HS-5 (cell line): ENCODE data around the gene GNG2.

Experiments used
- DNase-seq: peaks from one replicate; pipeline ENCODE4 v3.0.0-alpha.2; 2012; ENCODE audit warnings: low read depth

The GNG2 gene

GRCh38 chr14:51942971-51943370, 82.6 kb downstream of the GNG2 start:
- no peak for DNase-seq

DNA sequence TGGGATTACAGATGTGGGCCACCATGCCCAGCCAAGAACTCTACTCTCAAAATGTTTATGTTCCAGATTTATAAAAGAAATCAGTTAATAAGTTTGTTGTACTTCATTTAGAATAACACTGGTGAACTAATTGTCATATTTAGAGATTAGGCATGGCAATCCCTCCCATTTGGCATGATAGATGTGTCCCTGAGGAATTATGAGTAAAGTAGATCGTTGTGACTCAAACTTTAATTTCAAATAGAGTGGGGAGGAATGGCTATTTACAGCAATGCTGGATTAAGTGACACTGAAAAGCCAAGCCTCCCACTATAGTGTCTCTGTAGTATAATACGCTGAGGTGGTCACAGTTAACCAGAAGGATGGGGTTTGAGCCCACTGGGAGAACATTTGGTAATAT, 89.6 kb downstream of the GNG2 start:
- no peak for DNase-seq

GRCh38 chr14:51951656-51952055, 91.2 kb downstream of the GNG2 start:
- no peak for DNase-seq

DNA sequence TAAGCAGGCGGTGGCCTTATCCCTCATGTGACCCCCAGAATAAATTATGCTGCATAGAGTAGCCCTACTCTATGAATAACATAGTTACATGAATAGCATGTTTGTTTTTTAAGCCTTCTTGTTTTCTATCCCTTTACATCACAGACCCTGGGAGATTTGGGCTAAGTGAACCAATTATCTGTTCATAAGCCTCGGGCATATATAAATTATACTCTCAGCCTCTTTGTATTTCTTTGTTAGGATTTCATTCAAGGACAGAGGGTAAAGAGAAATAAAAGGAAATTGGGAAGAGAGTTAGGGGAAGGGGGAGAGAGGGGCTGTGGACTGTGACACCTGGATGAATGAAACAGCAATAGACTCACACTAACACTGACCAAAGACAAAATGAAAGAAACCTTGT, 93.6 kb downstream of the GNG2 start:
- DNase-seq = no peak

- no peak for DNase-seq
Observed at GRCh38 chr14:51954657-51955056, 94.2 kb downstream of the GNG2 start.

DNA sequence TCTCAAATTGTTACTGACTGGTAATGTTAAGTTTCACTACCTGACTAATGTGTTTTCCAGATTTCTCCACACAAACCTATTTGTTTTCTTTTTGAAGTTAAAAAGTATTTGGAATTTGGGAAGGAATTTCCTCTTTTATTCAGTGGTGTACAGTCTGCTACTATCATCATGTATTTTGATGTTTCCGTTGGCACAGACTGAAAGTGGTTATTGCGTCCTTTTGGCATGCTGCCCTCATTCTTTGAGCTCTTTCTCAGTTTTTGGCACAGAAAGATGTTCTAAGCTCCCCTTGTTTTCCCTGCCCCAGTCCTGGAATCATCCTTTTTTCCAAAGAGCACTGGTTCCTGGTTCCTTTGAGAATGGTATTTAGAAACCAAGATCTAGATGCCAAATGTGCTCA, 97.5 kb downstream of the GNG2 start:
- DNase-seq = no peak

- DNase-seq = no peak
Observed at GRCh38 chr14:51959928-51960327, 99.5 kb downstream of the GNG2 start.

- DNase-seq = no peak
Observed at GRCh38 chr14:51960866-51961265, 100.5 kb downstream of the GNG2 start.

- DNase-seq = no peak
Observed at GRCh38 chr14:51962711-51963110, 102.3 kb downstream of the GNG2 start.

- DNase-seq = no peak
Observed at GRCh38 chr14:51963286-51963685, 102.9 kb downstream of the GNG2 start.

DNA sequence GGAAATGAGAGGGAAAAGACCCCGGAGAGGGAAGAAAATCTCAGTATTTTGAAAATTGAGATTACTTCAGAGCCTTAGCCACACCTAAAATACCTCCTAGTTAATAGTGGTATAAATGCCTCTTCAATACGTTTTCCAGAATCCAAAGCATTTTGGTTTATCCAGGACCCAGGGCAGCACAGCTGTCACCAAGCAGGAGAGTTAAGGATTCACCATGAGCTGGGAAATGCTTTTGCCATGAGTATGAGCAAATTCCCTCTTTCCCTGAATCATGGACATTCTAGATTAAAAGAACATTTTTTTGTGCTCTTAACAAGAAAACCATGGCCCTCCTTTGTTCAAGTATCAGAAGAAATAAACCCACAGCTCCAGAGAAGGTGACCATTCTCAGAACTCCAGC, 107.1 kb downstream of the GNG2 start:
- no peak for DNase-seq

GRCh38 chr14:51969852-51970540, 109.6 kb downstream of the GNG2 start:
- DNase-seq = no peak

GRCh38 chr14:51972566-51972965, 112.2 kb downstream of the GNG2 start:
- no peak for DNase-seq

- DNase-seq = no peak
Observed at GRCh38 chr14:51977075-51977474, 116.7 kb downstream of the GNG2 start.

- DNase-seq = no peak
Observed at GRCh38 chr14:51978681-51979085, 118.3 kb downstream of the GNG2 start.

DNA sequence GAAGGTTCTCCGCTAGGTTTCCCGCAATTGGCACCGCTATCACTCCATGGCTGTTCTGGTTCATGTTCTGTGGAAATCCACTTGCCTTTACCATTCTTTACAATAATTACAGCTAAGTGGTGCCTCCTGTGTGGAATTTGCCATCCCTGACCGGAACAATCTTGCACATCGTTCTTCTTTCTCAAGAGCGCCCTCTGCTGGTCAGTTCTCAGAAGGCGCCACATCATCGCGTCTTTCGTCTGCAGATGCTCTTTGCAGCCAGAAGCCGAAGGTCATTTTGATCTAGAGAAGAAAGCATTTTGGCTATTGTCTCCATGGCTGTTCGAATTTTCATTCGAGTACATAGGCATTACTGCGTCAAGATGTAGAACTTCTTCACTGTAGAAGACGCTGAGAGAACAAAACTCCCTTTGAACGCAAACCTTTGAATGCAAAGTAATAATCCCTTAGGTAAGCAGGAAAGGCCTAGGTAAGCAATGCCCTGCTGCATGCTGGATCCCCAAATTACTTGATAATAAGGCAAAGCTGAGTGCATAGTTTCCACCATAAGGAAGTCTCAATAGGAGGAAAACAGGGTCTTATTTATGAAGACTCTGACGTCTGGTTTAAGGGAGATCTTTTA, 118.8 kb downstream of the GNG2 start:
- DNase-seq = no peak

- no peak for DNase-seq
Observed at GRCh38 chr14:51981218-51981854, 120.9 kb downstream of the GNG2 start.

- DNase-seq = no peak
Observed at GRCh38 chr14:51988221-51988620, 127.8 kb downstream of the GNG2 start.

GRCh38 chr14:51989293-51990234, 129.2 kb downstream of the GNG2 start, which contains the start of gene RTRAF:
RTRAF (plus strand) TSS chr14:51989546; CDS start chr14:51989640, 94 bp downstream.
- peak; percentile 67 for DNase-seq

DNA sequence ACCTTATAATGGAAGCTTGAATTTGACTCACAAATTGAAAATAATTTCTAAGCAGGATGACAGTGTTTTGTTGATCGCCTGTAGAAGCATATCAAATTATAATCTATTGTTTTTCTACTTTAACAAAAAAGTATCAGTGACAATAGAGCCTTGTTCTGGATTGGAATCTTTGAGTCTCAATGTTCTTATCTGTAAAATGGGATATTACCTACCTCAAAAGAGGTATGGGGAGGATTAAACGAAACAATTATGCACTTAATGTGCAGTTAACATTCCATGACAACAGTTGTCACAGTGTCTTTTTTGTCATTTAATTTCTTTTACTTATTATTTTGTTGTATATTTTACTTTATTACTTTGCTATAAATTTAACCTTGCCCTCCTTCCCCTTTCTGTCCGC, 130.1 kb downstream of the GNG2 start:
- DNase-seq = no peak

DNA sequence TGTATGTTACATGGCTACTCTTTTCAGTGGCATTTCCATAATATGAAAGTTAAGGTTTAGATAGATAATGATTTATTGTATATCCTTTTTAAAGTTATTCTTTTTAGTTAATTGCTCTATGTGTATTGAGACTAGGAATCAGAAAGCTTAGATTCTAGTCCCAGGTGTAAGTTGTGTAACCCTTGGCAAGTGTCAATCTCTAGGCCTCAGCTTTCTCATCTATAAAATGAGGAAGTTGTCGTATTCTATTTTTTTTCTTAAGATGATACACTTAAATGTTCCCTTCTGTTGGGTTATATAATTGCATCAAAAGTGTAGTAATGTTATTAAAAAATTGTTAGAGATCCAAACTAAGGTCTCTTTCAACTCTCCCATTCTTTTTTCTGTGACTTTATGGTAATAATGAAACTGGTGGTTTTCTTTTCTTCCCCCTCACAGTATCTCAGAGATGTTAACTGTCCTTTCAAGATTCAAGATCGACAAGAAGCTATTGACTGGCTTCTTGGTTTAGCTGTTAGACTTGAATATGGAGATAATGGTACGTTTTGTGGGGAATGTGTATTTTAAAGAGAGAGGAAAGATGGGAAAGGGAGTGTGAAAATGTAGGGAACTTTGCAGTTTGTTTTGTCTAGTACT, 133.0 kb downstream of the GNG2 start:
- DNase-seq = no peak
